Hepatocyte (in vitro differentiated cells): Measurements from ENCODE around the gene A4GNT. TPM values are rescaled to one million over a fixed set of nuclear protein-coding genes. Genes with fewer than 3 reads are reported as not detected.

Experiments used
- DNase-seq: peaks from one replicate; pipeline ENCODE4 v3.0.0-alpha.2; 2016; ENCODE audit warnings: low spot score
- H2AFZ ChIP-seq: fragments of 200-600 bp; sonication (generic); 2 replicates; pipeline ENCODE4 v1.6.0; 2016; ENCODE audit warnings: antibody characterized with exemption, mild to moderate bottlenecking
- H3K27ac ChIP-seq: fragments of 200-600 bp; sonication (generic); 2 replicates; pipeline ENCODE4 v1.5.1; 2016; ENCODE audit warnings: mild to moderate bottlenecking
- H3K27me3 ChIP-seq: fragments of 200-600 bp; sonication (generic); 2 replicates; pipeline ENCODE4 v1.6.1; 2016
- H3K36me3 ChIP-seq: fragments of 200-600 bp; sonication (generic); replicated peaks from 2 replicates; pipeline ENCODE4 v1.5.1; 2016; ENCODE audit warnings: low read depth; ENCODE audit not compliant: insufficient read depth
- H3K4me1 ChIP-seq: fragments of 200-600 bp; sonication (generic); 2 replicates; pipeline ENCODE4 v1.5.1; 2016; ENCODE audit warnings: mild to moderate bottlenecking, moderate library complexity; ENCODE audit not compliant: insufficient read depth
- H3K4me2 ChIP-seq: fragments of 200-600 bp; sonication (generic); 2 replicates; pipeline ENCODE4 v1.6.0; 2016
- H3K4me3 ChIP-seq: fragments of 200-600 bp; sonication (generic); 2 replicates; pipeline ENCODE4 v1.5.1; 2016; ENCODE audit warnings: mild to moderate bottlenecking
- H3K79me2 ChIP-seq: fragments of 200-600 bp; sonication (generic); 2 replicates; pipeline ENCODE4 v1.6.0; 2017; ENCODE audit warnings: mild to moderate bottlenecking
- H3K9me2 ChIP-seq: fragments of 200-600 bp; sonication (generic); replicated peaks from 2 replicates; pipeline ENCODE4 v1.6.0; 2017; ENCODE audit warnings: mild to moderate bottlenecking; ENCODE audit not compliant: insufficient read depth
- H3K9me3 ChIP-seq: fragments of 200-600 bp; sonication (generic); 2 replicates; pipeline ENCODE4 v1.5.1; 2016; ENCODE audit warnings: low read depth, mild to moderate bottlenecking
- H4K20me1 ChIP-seq: fragments of 200-600 bp; sonication (generic); 2 replicates; pipeline ENCODE4 v1.6.0; 2016; ENCODE audit warnings: mild to moderate bottlenecking; ENCODE audit not compliant: insufficient read depth, poor library complexity, severe bottlenecking
- EZH2 ChIP-seq: fragments of 200-600 bp; sonication (generic); IDR thresholded peaks from 2 replicates; pipeline ENCODE4 v1.6.1; 2016; ENCODE audit warnings: antibody characterized with exemption, mild to moderate bottlenecking, borderline replicate concordance
- EZH2phosphoT487 ChIP-seq: fragments of 200-600 bp; sonication (generic); IDR thresholded peaks from one replicate; pipeline ENCODE4 v1.6.1; 2018; ENCODE audit warnings: antibody characterized with exemption, mild to moderate bottlenecking, low read depth, moderate library complexity; ENCODE audit not compliant: unreplicated experiment, severe bottlenecking
- WGBS: methylation state at CpG from one replicate; pipeline ENCODE4 v1.1.6; 2016; ENCODE audit warnings: low lambda C conversion rate; ENCODE audit errors: missing lambda C conversion rate; 5-methylcytosine and 5-hydroxymethylcytosine counted together
- polyA plus RNA-seq: library from polyadenylated mRNA; unstranded; fragments of >200 nt; fragmentation: Nextera tagmentation; extraction: Ambion mirVana; gene quantifications from 2 replicates; pipeline ENCODE4 v1.2.1, GENCODE V29; 2016
- total RNA-seq: library from RNA; depleted of rRNA; stranded (reverse); fragments of >200 nt; gene quantifications from 2 replicates; pipeline ENCODE4 v1.2.3, GENCODE V29; 2014
- TF ChIP-seq, protein P1 (sequence below): fragments of 200-600 bp; sonication (generic); IDR thresholded peaks from 2 replicates; pipeline ENCODE4 v1.5.1; 2016; ENCODE audit warnings: antibody characterized with exemption, mild to moderate bottlenecking; ENCODE audit not compliant: poor library complexity

The A4GNT gene
- total and polyA plus RNA-seq, 2 experiments from 2014 or later: 0.67 TPM; not detected in 1

GRCh38 chr3:138173769-138174420 is 41.7 kb upstream of the A4GNT start:
- H4K20me1 ChIP-seq: no peaks in the 10 kb centered on the region
- peak overlapping the region; percentile 84 for H3K4me2 ChIP-seq
- no peaks in the 10 kb centered on the region for H3K4me1 ChIP-seq
- H3K79me2 ChIP-seq: peaks cover 28% of the 10 kb centered on the region
- H2AFZ ChIP-seq: peak overlapping the region; percentile 100
- TF ChIP-seq EZH2phosphoT487 (no peak), EZH2 (no peak)
- TF ChIP-seq, protein P1, sequence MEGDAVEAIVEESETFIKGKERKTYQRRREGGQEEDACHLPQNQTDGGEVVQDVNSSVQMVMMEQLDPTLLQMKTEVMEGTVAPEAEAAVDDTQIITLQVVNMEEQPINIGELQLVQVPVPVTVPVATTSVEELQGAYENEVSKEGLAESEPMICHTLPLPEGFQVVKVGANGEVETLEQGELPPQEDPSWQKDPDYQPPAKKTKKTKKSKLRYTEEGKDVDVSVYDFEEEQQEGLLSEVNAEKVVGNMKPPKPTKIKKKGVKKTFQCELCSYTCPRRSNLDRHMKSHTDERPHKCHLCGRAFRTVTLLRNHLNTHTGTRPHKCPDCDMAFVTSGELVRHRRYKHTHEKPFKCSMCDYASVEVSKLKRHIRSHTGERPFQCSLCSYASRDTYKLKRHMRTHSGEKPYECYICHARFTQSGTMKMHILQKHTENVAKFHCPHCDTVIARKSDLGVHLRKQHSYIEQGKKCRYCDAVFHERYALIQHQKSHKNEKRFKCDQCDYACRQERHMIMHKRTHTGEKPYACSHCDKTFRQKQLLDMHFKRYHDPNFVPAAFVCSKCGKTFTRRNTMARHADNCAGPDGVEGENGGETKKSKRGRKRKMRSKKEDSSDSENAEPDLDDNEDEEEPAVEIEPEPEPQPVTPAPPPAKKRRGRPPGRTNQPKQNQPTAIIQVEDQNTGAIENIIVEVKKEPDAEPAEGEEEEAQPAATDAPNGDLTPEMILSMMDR: no peak
- H3K4me3 ChIP-seq: peak overlapping the region; percentile 48
- WGBS: 60% methylated on average over 13 of the region's 13 CpGs
- H3K9me2 ChIP-seq: no peaks in the 10 kb centered on the region
- no peaks in the 10 kb centered on the region for H3K36me3 ChIP-seq
- no peaks in the 10 kb centered on the region for H3K27me3 ChIP-seq
- no peaks in the 10 kb centered on the region for H3K9me3 ChIP-seq
- H3K27ac ChIP-seq: peak overlapping the region; percentile 79
- DNase-seq: peak; percentile 8

- no peaks in the 10 kb centered on the region for H4K20me1 ChIP-seq
- no peak for TF ChIP-seq EZH2
- TF ChIP-seq EZH2phosphoT487: no peak
- TF ChIP-seq, protein P1: no peak
- no peaks in the 10 kb centered on the region for H3K27me3 ChIP-seq
- no peak overlapping the region for H3K27ac ChIP-seq
- H3K9me2 ChIP-seq: no peaks in the 10 kb centered on the region
- no peaks in the 10 kb centered on the region for H3K4me1 ChIP-seq
- no peaks in the 10 kb centered on the region for H3K36me3 ChIP-seq
- H3K4me2 ChIP-seq: no peak overlapping the region
- no peak overlapping the region for H2AFZ ChIP-seq
- H3K79me2 ChIP-seq: peaks cover 28% of the 10 kb centered on the region
- no peak for DNase-seq
- no peaks in the 10 kb centered on the region for H3K9me3 ChIP-seq
- WGBS: 98% methylated on average over 2 of the region's 2 CpGs
- no peak overlapping the region for H3K4me3 ChIP-seq
Measured at GRCh38 chr3:138172625-138173024, 40.4 kb upstream of the A4GNT start.

- Histone ChIP-seq H3K36me3 (no peaks in the 10 kb centered on the region), H3K9me3 (no peaks in the 10 kb centered on the region), H3K27me3 (no peaks in the 10 kb centered on the region), H3K4me2 (no peak overlapping the region), H3K4me1 (no peaks in the 10 kb centered on the region), H3K27ac (no peak overlapping the region), H2AFZ (no peak overlapping the region), H3K9me2 (no peaks in the 10 kb centered on the region), H3K79me2 (no peaks in the 10 kb centered on the region), H4K20me1 (no peaks in the 10 kb centered on the region), H3K4me3 (no peak overlapping the region)
- DNase-seq: no peak
- TF ChIP-seq, protein P1: no peak
- TF ChIP-seq EZH2 (no peak), EZH2phosphoT487 (no peak)
- 97% methylated on average over 2 of the region's 2 CpGs for WGBS
Measured at GRCh38 chr3:138165061-138165460, 32.9 kb upstream of the A4GNT start.
